Spinal cord (tissue), 10 donors: ENCODE results near the gene CPAMD8. TPM values are rescaled to one million over a fixed set of nuclear protein-coding genes. Genes with fewer than 3 reads are reported as not detected.
"Not testable (repeated sequence)": the region's sequence is repeated elsewhere in the genome, so short reads cannot be mapped to it uniquely, and the experiment has no call there.

Experiments used
- DNase-seq, 6 donors: peaks; one replicate each; pipeline versions ENCODE4 v3.0.0 to v3.0.0-alpha.2; 2013 to 2015; ENCODE audit warnings: low spot score in 6 of 6, low read depth in 4 of 6
- H3K27ac ChIP-seq: one replicate; pipeline ENCODE4 v1.5.1; 2013; ENCODE audit warnings: low read depth, low read length, control low read depth
- H3K27me3 ChIP-seq: one replicate; pipeline ENCODE4 v1.6.1; 2013; ENCODE audit warnings: low read length; ENCODE audit not compliant: control insufficient read depth, insufficient read depth
- H3K36me3 ChIP-seq: one replicate; pipeline ENCODE4 v1.6.1; 2013; ENCODE audit warnings: low read length; ENCODE audit not compliant: control insufficient read depth, insufficient read depth
- H3K4me1 ChIP-seq: one replicate; pipeline ENCODE4 v1.6.1; 2013; ENCODE audit warnings: low read length; ENCODE audit not compliant: control insufficient read depth, insufficient read depth
- H3K4me3 ChIP-seq: one replicate; pipeline ENCODE4 v1.5.1; 2013; ENCODE audit warnings: low read depth, low read length, control low read depth
- H3K9me3 ChIP-seq: one replicate; pipeline ENCODE4 v1.6.1; 2013; ENCODE audit warnings: low read length; ENCODE audit not compliant: control insufficient read depth, insufficient read depth
- WGBS: methylation state at CpG from one replicate; pipeline ENCODE4 v1.1.5; 2013; ENCODE audit warnings: missing lambda C conversion rate; ENCODE audit not compliant: insufficient coverage; 5-methylcytosine and 5-hydroxymethylcytosine counted together
- polyA plus RNA-seq, 2 donors: library from polyadenylated mRNA; unstranded; fragments of 120-200 nt; gene quantifications; one replicate each; pipeline ENCODE4 v1.2.1, GENCODE V29; 2013; ENCODE audit not compliant: insufficient read length in 2 of 2
- total RNA-seq, 2 donors: library from RNA; depleted of rRNA in 1 of 2; stranded (reverse); fragments of 120-200 nt in 1 of 2; fragments of >200 nt in 1 of 2; gene quantifications; one replicate each; pipeline versions ENCODE4 v1.2.3 to v1.2.4, GENCODE V29; 2013 to 2014
- donor health status: healthy.

CPAMD8 gene
- total and polyA plus RNA-seq, 4 donors = 9.7 to 117 (median 38.9) TPM

GRCh38 chr19:16937796-16938195, 88.8 kb downstream of the CPAMD8 start:
- H3K9me3 ChIP-seq, H3K36me3 ChIP-seq, H3K4me3 ChIP-seq, H3K27me3 ChIP-seq, H3K4me1 ChIP-seq, H3K27ac ChIP-seq, DNase-seq: not testable (repeated sequence)
- WGBS = 96% methylated on average over 12 of the region's 12 CpGs

DNA sequence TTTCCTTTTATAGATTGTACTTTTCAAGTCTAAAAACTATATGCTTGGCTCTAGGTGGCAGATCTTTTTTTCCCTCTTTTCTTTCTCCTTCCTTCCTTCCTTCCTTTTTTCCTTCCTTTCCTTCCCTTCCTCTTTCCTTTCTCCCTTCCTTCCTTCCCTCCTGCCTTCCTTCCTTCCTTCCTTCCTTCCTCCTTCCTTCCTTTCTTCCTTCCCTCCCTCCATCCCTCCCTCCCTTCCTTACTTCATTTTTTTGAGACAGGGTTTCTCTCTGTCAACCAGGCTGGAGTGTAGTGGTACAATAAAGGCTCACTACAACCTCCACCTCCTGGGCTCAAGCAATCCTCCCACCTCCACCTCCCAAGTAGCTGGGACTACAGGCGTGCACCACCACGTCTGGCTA, 89.7 kb downstream of the CPAMD8 start:
- no CpG with 5 or more reads among the region's 2 CpGs for WGBS
- peaks cover 4% of the 10 kb centered on the region for H3K9me3 ChIP-seq
- DNase-seq = no peak
- no peaks in the 10 kb centered on the region for H3K36me3 ChIP-seq
- H3K27me3 ChIP-seq = no peaks in the 10 kb centered on the region
- H3K4me1 ChIP-seq = no peaks in the 10 kb centered on the region
- no peak overlapping the region for H3K27ac ChIP-seq
- H3K4me3 ChIP-seq = no peak overlapping the region

- H3K4me3 ChIP-seq = no peak overlapping the region
- no CpG with 5 or more reads among the region's 1 CpG for WGBS
- H3K27ac ChIP-seq = no peak overlapping the region
- peaks cover 4% of the 10 kb centered on the region for H3K9me3 ChIP-seq
- DNase-seq = no peak
- no peaks in the 10 kb centered on the region for H3K36me3 ChIP-seq
- no peaks in the 10 kb centered on the region for H3K4me1 ChIP-seq
- H3K27me3 ChIP-seq = no peaks in the 10 kb centered on the region
Measured at GRCh38 chr19:16934489-16934888, 92.1 kb downstream of the CPAMD8 start.

GRCh38 chr19:16931306-16931705, 95.3 kb downstream of the CPAMD8 start:
- Histone ChIP-seq H3K4me1 (no peaks in the 10 kb centered on the region), H3K4me3 (no peak overlapping the region), H3K36me3 (no peaks in the 10 kb centered on the region), H3K27ac (no peak overlapping the region), H3K27me3 (no peaks in the 10 kb centered on the region), H3K9me3 (peaks cover 5% of the 10 kb centered on the region)
- 93% methylated on average over 4 of the region's 4 CpGs for WGBS
- no peak for DNase-seq

GRCh38 chr19:16930753-16931152, 95.9 kb downstream of the CPAMD8 start:
- Histone ChIP-seq H3K9me3 (peaks cover 5% of the 10 kb centered on the region), H3K27ac (no peak overlapping the region), H3K4me3 (no peak overlapping the region), H3K27me3 (no peaks in the 10 kb centered on the region), H3K36me3 (no peaks in the 10 kb centered on the region), H3K4me1 (no peaks in the 10 kb centered on the region)
- no peak for DNase-seq
- WGBS = 87% methylated on average over 5 of the region's 5 CpGs

DNA sequence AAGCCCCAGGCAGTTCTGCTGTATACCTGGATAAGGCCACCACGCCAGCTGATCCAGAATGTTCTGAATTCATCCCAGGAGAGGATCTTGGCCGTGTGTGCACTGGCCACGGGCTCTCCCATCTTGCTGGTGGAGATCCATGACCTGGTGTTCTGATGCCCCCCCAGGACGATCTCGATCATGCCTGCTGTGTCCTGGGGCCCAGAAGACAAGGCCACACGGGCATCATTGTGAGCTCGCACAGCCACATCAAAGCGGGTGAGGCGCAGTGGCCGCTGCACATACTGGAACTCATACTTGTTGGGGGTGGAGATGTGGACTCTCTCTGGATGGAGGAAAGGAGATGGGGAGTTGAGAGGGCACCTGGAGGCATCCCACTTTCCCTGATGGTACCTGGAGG, 97.7 kb downstream of the CPAMD8 start:
- H3K27me3 ChIP-seq = no peaks in the 10 kb centered on the region
- WGBS = 92% methylated on average over 10 of the region's 10 CpGs
- no peak overlapping the region for H3K4me3 ChIP-seq
- H3K27ac ChIP-seq = no peak overlapping the region
- DNase-seq = no peak
- peaks cover 4% of the 10 kb centered on the region for H3K9me3 ChIP-seq
- no peaks in the 10 kb centered on the region for H3K36me3 ChIP-seq
- no peaks in the 10 kb centered on the region for H3K4me1 ChIP-seq

GRCh38 chr19:16928351-16928750, 98.3 kb downstream of the CPAMD8 start:
- no peaks in the 10 kb centered on the region for H3K36me3 ChIP-seq
- H3K4me3 ChIP-seq = no peak overlapping the region
- peaks cover 4% of the 10 kb centered on the region for H3K9me3 ChIP-seq
- H3K27ac ChIP-seq = no peak overlapping the region
- no peak for DNase-seq
- WGBS = 100% methylated on average over 1 of the region's 2 CpGs
- H3K4me1 ChIP-seq = no peaks in the 10 kb centered on the region
- no peaks in the 10 kb centered on the region for H3K27me3 ChIP-seq

GRCh38 chr19:16927883-16928282, 98.7 kb downstream of the CPAMD8 start:
- Histone ChIP-seq H3K36me3 (no peaks in the 10 kb centered on the region), H3K27ac (no peak overlapping the region), H3K27me3 (no peaks in the 10 kb centered on the region), H3K4me3 (no peak overlapping the region), H3K4me1 (no peaks in the 10 kb centered on the region), H3K9me3 (peaks cover 4% of the 10 kb centered on the region)
- WGBS = 96% methylated on average over 13 of the region's 13 CpGs
- DNase-seq = no peak

DNA sequence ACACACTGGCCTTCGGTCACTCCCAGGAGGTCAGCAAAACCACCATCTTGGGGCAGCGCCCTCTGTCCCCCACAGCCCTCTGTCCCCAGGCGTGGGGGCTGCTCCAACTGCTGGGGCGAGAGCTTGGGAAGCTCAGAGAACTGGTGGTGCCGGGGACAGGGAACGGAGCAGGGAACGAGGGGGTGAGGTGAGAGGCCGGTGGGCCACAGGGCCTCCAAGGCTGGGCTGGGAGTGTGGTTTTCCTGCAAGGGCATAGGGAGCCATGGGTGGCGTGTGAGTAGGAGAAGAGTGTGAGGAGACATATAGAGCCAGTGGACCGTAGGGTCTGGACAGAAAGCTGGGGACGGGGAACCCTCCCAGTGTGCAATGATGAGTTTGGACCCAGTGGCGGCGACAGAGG, 103.7 kb downstream of the CPAMD8 start:
- WGBS = 98% methylated on average over 13 of the region's 13 CpGs

DNA sequence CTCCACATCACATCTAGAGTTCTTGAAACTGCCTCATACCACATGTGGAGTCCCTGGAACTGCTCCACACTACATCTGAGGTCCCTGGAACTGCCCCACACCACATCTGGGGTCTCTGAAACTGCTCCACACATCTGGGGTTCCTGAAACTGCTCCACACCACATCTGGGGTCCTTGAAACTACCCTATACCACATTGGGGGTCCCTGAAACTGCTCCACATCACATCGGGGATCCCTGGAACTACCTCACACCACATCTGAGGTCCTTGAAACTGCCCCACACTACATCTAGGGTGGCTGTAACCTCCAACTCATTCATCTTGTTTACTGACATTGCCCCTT, 104.0 kb downstream of the CPAMD8 start:
- Histone ChIP-seq H3K4me1 (no peaks in the 10 kb centered on the region), H3K9me3 (peaks cover 2% of the 10 kb centered on the region), H3K27ac (no peak overlapping the region), H3K4me3 (no peak overlapping the region), H3K36me3 (no peaks in the 10 kb centered on the region), H3K27me3 (no peaks in the 10 kb centered on the region)
- DNase-seq = no peak
- WGBS = 100% methylated on average over 1 of the region's 1 CpG

More for the DNA sequence above, 103.7 kb downstream of the CPAMD8 start:
- peaks cover 2% of the 10 kb centered on the region for H3K9me3 ChIP-seq
- no peaks in the 10 kb centered on the region for H3K27me3 ChIP-seq
- no peak overlapping the region for H3K27ac ChIP-seq
- no peaks in the 10 kb centered on the region for H3K4me1 ChIP-seq
- H3K36me3 ChIP-seq = no peaks in the 10 kb centered on the region
- no peak for DNase-seq
- H3K4me3 ChIP-seq = no peak overlapping the region
